Measurements from ENCODE around the gene ZNF500. TPM values are rescaled to one million over a fixed set of nuclear protein-coding genes. Genes with fewer than 3 reads are reported as not detected.

ZNF500 gene
- 10 to 100 TPM in 1 of 4 donors, 1 to 10 TPM in 3; 3.8 to 11.7 (median 8.2) TPM for total RNA-seq

DNA sequence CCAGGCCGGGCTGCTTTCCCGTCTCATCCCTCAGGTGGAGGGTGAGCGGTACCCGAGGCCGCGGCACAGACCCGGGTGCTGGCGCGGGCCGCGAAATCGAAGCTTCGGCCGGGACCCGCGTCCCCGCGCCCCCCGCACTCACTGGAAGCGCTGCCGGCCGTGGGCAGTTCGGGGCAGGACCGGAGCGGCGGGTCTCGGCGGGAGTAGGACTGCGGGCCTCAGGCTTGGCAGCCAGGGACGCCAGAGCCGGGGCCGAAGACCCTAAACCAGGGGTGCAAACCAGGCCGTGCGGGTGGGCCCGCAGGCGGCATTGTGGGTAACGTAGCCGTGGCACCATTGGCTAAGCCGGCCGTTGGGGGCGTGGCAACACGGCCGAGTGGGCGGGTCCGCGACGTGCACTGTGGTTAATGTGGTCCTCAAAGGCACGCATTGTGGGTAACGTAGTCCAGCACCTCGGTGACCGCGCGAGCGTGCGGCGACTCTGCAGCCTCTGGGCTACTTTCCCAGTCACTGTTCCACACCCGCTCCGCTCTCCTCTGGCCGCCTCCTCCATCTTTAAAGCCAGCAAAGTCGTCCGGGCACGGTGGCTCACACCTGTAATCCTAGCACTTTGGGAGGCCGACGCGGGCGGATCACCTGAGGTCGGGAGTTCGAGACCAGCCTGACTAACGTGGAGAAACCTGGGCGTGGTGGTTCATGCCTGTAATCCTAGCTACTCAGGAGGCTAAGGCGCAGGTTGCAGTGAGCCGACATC, at the start of gene ZNF500:
ZNF500 (minus strand) TSS at position 288 of the 754 bp plus-strand sequence. CDS start 1,184 bp downstream, outside the sequence.
- TF ChIP-seq CTCF (IDR thresholded peaks at IDR 0.05; ENCODE audit: low read depth) = no peak

GRCh38 chr16:4814542-4815173, 47.7 kb upstream of the ZNF500 start:
- no peak for TF ChIP-seq CTCF (IDR thresholded peaks at IDR 0.05; ENCODE audit: low read depth)

DNA sequence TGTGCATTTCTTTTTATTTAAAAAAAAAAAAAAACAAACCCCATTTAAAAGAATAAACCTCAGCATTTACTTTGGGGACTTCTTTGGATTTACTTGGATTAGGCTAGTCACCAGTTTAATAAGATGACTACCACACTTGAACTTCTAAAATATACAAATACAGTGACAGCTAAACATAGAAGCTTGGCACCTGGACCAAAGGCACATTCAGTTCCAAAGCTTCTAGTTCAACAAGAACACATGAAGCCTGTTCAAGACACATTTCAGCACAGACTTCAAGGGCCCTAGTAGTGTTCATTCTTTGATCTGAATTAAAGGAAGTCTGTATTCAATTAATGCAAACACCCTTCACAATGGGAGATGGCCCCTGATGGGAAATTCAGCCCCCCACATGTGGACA, 47.1 kb upstream of the ZNF500 start:
- TF ChIP-seq CTCF (IDR thresholded peaks at IDR 0.05; ENCODE audit: low read depth) = no peak

- no peak for TF ChIP-seq CTCF (IDR thresholded peaks at IDR 0.05; ENCODE audit: low read depth)
Measured at GRCh38 chr16:4813251-4814003, 46.5 kb upstream of the ZNF500 start.

GRCh38 chr16:4811773-4812172, 44.8 kb upstream of the ZNF500 start:
- TF ChIP-seq CTCF (IDR thresholded peaks at IDR 0.05; ENCODE audit: low read depth) = no peak

DNA sequence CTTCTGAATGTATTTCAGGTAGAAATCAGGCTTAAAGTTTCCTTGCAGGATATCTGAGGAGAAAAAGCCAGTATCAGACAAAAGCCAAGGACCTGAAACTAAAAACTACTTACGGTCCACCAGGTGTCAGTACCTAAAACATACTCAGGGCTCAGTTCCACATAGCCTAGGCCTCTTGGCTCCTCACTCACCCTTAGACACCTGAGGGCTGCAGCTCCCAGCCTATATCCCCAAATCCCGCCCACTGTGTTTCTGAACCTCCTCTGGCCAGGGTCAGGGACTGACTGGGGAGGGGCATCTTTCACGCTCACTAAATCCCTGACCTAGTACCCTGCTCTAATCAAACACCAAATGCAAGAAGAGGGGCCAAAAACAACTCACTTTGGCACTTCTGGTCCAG, 44.3 kb upstream of the ZNF500 start:
- TF ChIP-seq CTCF (IDR thresholded peaks at IDR 0.05; ENCODE audit: low read depth) = no peak

GRCh38 chr16:4806280-4806679, 39.3 kb upstream of the ZNF500 start:
- TF ChIP-seq CTCF (IDR thresholded peaks at IDR 0.05; ENCODE audit: low read depth) = no peak
